ENCODE measurements around the gene ITPKB.

Gene ITPKB

GRCh38 chr1:226702318-226702956, 36.6 kb downstream of the ITPKB start:
- in situ Hi-C loops (cut with HindIII; ENCODE audit: low sequenced_read_pairs) = no loop called here
- no peak for DNase-seq (ENCODE audit: low read depth)
- H3K4me3 ChIP-seq (ENCODE audit: low read depth, low read length) = peak overlapping the region; percentile 46
- TF ChIP-seq CTCF (IDR thresholded peaks at IDR 0.05; ENCODE audit: low read depth, low read length, missing control alignments) = no peak

GRCh38 chr1:226700861-226701260, 38.2 kb downstream of the ITPKB start:
- in situ Hi-C loops (cut with HindIII; ENCODE audit: low sequenced_read_pairs) = no loop called here
- no peak for DNase-seq (ENCODE audit: low read depth)
- no peak overlapping the region for H3K4me3 ChIP-seq (ENCODE audit: low read depth, low read length)
- no peak for TF ChIP-seq CTCF (IDR thresholded peaks at IDR 0.05; ENCODE audit: low read depth, low read length, missing control alignments)

- TF ChIP-seq CTCF (IDR thresholded peaks at IDR 0.05; ENCODE audit: low read depth, low read length, missing control alignments) = no peak
- H3K4me3 ChIP-seq (ENCODE audit: low read depth, low read length) = no peak overlapping the region
- no peak for DNase-seq (ENCODE audit: low read depth)
- in situ Hi-C loops (cut with HindIII; ENCODE audit: low sequenced_read_pairs) = no loop called here
Measured at GRCh38 chr1:226699166-226699565, 39.9 kb downstream of the ITPKB start.

DNA sequence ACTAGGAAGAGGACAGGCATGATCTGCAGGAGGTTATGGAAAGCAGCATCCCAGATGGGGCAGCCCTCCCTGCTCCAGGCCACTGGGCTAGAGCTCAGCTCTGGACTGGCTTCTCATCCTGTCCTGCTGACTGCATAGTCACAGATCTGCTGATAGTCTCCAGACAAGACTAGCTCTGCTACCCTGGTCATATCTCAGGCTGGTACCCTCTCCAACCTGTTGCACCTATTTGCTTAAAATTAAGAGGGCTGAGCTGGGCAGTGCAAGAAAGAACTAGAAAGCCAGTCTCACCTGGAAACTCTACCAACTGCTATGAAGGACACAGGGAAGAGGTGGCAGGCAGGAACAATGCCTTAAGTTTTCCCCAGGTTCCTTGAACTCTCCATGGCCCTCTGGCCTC, 40.4 kb downstream of the ITPKB start:
- in situ Hi-C loops (cut with HindIII; ENCODE audit: low sequenced_read_pairs) = no loop called here
- no peak overlapping the region for H3K4me3 ChIP-seq (ENCODE audit: low read depth, low read length)
- DNase-seq (ENCODE audit: low read depth) = no peak
- TF ChIP-seq CTCF (IDR thresholded peaks at IDR 0.05; ENCODE audit: low read depth, low read length, missing control alignments) = no peak

GRCh38 chr1:226697929-226698544, 41.0 kb downstream of the ITPKB start:
- H3K4me3 ChIP-seq (ENCODE audit: low read depth, low read length) = no peak overlapping the region
- in situ Hi-C loops (cut with HindIII; ENCODE audit: low sequenced_read_pairs) = no loop called here
- no peak for TF ChIP-seq CTCF (IDR thresholded peaks at IDR 0.05; ENCODE audit: low read depth, low read length, missing control alignments)
- DNase-seq (ENCODE audit: low read depth) = no peak

DNA sequence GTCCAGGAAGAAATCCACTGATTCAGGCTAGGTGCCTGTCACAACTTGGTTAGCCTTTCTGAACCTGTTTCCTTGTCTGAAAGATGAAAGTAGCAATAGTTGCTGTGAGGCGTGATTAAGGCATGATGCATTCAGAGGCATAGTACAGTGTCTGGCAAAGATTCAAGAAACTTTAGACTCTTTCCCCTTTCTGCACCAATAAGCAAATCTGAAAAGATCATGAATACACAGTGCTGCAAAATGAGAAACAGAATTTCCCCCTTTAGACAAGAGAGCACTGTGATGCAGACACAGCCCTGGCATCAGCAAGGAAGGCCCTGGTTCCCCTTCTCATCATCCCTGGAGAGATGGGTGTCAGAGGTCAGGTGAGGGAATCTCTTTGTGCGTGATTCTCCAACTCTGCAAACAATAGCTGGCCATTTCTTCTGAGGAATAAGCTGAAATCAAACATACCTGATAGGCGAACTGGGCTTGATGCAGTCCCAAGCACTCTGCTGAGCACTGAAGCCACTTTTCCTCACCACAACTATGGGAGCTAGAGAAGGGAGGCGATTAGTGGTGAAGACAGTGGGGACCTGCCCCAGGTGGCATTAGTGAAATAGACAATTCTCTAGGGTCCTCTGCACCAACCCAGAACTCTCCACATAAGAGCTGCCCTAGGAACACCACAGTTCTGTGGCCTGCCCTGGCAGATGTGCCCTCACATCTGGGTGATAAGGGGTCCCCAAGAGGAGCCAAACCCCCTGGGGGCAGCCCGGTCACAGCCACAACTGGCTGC, 41.7 kb downstream of the ITPKB start:
- no peak for TF ChIP-seq CTCF (IDR thresholded peaks at IDR 0.05; ENCODE audit: low read depth, low read length, missing control alignments)
- H3K4me3 ChIP-seq (ENCODE audit: low read depth, low read length) = no peak overlapping the region
- in situ Hi-C loops (cut with HindIII; ENCODE audit: low sequenced_read_pairs) = no loop called here
- DNase-seq (ENCODE audit: low read depth) = peak; percentile 87
